Stimulated activated naive CD8-positive, alpha-beta T cell treated with anti-CD3 and anti-CD28 coated beads, Interleukin-15, Interleukin-2, amounts not matched to agents 100 ng/mL and 50 ng/mL, for 24 hours (primary cell): ENCODE data around the gene TIMELESS.
"Not testable (repeated sequence)": the region's sequence is repeated elsewhere in the genome, so short reads cannot be mapped to it uniquely, and the experiment has no call there.

Experiments
- H3K27ac Mint-ChIP-seq: one replicate; pipeline ENCODE4 v1.8.0; 2021; ENCODE audit warnings: mild to moderate bottlenecking, mixed read lengths
- H3K27me3 Mint-ChIP-seq: one replicate; pipeline ENCODE4 v1.8.0; 2021; ENCODE audit warnings: mixed read lengths
- H3K36me3 Mint-ChIP-seq: one replicate; pipeline ENCODE4 v1.8.0; 2021; ENCODE audit warnings: low read depth, mixed read lengths
- H3K4me1 Mint-ChIP-seq: one replicate; pipeline ENCODE4 v1.8.0; 2021; ENCODE audit warnings: low read depth, mixed read lengths
- H3K4me3 Mint-ChIP-seq: one replicate; pipeline ENCODE4 v1.8.0; 2021; ENCODE audit warnings: mild to moderate bottlenecking, mixed read lengths
- H3K9me3 Mint-ChIP-seq: one replicate; pipeline ENCODE4 v1.8.0; 2021; ENCODE audit warnings: mixed read lengths

TIMELESS gene

DNA sequence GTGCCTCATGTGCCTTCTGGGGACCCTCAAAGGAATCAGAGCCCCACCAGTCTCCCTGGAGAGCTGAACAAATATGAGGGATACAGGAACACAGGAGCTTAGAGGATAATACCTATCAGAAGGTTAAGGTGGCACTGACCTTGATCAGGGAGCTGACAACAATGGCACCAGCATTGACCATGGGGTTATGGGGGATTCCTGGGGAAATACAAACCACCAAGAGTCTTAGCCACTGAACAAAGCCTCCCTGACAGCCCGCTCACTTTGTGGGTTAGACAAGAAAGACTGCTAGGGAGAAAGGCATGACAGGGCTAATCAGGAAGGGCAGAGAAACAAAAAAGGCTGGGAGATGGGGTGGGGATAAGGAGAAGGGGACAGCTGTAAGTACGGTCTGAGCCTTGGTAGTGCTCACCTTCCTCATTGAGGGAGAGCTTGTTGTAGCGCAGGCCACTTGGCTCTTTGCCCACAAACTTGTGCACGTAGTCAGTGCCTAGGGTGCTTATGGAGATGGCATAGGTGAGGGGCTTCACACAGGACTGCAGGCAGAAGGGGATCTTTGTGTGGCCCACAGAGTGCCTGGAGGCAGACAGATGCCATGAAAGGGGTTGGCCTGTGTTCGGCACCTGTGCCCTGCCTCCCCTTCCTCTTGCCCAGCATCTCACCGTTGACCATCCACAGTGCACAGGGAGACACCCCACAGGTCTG is 28.4 kb upstream of the TIMELESS start:
- peaks cover 11% of the 10 kb centered on the region for H3K4me1 Mint-ChIP-seq
- no peak overlapping the region for H3K27ac Mint-ChIP-seq
- H3K36me3 Mint-ChIP-seq = peaks cover 8% of the 10 kb centered on the region

DNA sequence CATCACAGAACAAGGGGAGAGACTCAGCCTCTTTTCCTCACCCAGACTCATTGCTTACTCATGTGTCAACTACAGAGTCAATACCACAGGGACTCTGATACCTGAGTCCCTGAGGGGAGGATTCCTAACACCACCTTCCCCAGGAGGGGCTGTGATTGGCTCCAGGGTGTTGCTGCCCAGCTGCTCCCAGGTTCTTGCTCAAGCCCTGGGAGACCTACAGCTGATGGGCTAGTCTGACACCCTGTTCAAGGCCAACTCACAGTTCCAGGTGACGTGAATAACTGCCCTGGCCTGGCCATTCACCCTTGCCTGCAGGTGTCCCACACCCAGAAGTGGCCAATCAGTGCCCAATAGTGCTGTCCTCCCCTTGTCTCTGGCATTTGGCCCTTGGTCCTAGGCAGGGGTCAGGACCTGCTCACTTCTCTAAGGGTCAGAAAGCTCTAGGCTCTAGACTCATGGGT is 27.8 kb upstream of the TIMELESS start:
- Mint-ChIP-seq H3K27ac (no peak overlapping the region), H3K4me1 (peaks cover 11% of the 10 kb centered on the region), H3K27me3 (no peaks in the 10 kb centered on the region), H3K9me3 (no peaks in the 10 kb centered on the region), H3K4me3 (no peak overlapping the region), H3K36me3 (peaks cover 10% of the 10 kb centered on the region)

More for the DNA sequence above, 28.4 kb upstream of the TIMELESS start:
- Mint-ChIP-seq H3K9me3 (no peaks in the 10 kb centered on the region), H3K4me3 (no peak overlapping the region), H3K27me3 (no peaks in the 10 kb centered on the region)

DNA sequence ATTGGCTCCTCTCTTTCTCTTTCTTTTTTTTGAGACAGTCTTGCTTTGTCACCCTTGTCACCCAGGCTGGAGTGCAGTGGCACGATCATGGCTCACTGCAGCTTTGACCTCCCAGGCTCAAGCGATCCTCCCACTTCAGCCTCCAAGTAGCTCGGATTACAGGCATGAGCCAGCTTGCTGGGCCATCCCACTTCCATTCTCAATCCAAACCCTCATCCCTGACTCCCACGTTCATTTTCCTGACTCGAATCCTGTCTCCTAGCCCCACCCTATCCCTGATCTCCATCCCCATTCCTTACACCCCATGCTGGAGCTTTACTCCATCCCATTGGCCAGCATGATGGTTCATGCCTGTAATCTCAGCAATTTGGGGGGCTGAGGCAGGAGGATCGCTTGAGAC is 26.9 kb upstream of the TIMELESS start:
- Mint-ChIP-seq H3K27ac (no peak overlapping the region), H3K9me3 (no peaks in the 10 kb centered on the region), H3K27me3 (no peaks in the 10 kb centered on the region), H3K36me3 (peaks cover 15% of the 10 kb centered on the region), H3K4me1 (peaks cover 16% of the 10 kb centered on the region), H3K4me3 (no peak overlapping the region)

DNA sequence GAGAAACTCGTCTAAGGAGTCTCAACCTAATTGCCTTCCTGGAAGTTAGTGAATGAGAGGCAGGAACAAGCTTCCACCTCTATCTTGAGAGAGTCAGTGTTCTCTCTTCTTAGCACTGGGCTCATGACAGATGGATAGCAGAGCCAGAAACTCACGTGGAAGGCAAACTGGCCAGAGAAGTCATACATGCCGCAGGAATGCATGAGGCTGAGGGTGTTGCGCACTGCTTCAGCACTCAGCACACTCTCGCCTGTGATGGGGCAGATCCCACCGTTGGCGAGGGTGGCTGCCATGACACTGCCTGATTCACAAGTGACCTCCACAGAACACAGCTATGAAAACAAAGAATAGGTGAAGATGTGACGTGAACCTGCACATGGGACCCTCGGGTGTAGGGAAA is 25.2 kb upstream of the TIMELESS start:
- Mint-ChIP-seq H3K27ac (no peak overlapping the region), H3K27me3 (no peaks in the 10 kb centered on the region), H3K4me3 (no peak overlapping the region), H3K36me3 (peaks cover 31% of the 10 kb centered on the region), H3K4me1 (peaks cover 23% of the 10 kb centered on the region), H3K9me3 (no peaks in the 10 kb centered on the region)

DNA sequence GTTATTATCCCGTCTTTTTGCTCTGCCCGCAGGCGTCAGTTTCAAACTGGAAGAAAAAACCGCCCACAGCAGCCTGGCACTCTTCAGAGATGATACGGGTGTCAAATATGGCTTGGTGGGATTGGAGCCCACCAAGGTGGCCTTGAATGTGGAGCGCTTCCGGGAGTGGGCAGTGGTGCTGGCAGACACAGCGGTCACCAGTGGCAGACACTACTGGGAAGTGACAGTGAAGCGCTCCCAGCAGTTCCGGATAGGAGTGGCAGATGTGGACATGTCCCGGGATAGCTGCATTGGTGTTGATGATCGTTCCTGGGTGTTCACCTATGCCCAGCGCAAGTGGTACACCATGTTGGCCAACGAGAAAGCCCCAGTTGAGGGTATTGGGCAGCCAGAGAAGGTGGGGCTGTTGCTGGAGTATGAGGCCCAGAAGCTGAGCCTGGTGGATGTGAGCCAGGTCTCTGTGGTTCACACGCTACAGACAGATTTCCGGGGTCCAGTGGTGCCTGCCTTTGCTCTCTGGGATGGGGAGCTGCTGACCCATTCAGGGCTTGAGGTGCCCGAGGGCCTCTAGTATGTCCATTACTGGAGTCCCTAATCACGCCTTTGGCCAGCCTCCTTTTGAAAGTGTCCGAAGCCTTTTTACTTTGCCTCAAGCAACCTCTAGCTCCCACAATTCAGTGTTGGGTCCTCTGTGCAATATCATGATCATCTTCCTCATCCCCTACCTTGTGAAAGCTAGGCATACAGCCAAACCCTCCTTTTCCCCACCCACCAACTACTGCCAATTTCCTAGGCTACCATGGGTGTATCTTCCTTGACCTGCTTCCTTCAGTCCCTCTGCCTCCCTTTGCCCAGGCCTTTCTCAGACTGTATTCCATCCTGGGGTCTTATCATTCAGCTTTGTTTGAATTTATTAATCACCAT is 20.0 kb upstream of the TIMELESS start:
- Mint-ChIP-seq H3K4me3 (peak overlapping the region; percentile 98), H3K27me3 (no peaks in the 10 kb centered on the region), H3K27ac (peak overlapping the region; percentile 100), H3K9me3 (no peaks in the 10 kb centered on the region), H3K4me1 (peaks cover 40% of the 10 kb centered on the region), H3K36me3 (peaks cover 35% of the 10 kb centered on the region)

- Mint-ChIP-seq H3K4me1 (peaks cover 42% of the 10 kb centered on the region), H3K27me3 (no peaks in the 10 kb centered on the region), H3K4me3 (peak within 1 kb of the TSS; percentile 98), H3K36me3 (peaks cover 30% of the 10 kb centered on the region), H3K27ac (peak within 1 kb of the TSS; percentile 100), H3K9me3 (no peaks in the 10 kb centered on the region)
Observed at GRCh38 chr12:56468216-56469006, 19.2 kb upstream of the TIMELESS start, which contains the start of gene SPRYD4. Gene SPRYD4, plus strand, starts transcription at chr12:56468578. Its CDS starts 14 bp downstream, at chr12:56468592.

- Mint-ChIP-seq H3K27ac (no peak overlapping the region), H3K4me3 (no peak overlapping the region), H3K36me3 (no peaks in the 10 kb centered on the region), H3K27me3 (no peaks in the 10 kb centered on the region), H3K4me1 (peaks cover 9% of the 10 kb centered on the region), H3K9me3 (no peaks in the 10 kb centered on the region)
Observed at GRCh38 chr12:56462565-56462964, 13.3 kb upstream of the TIMELESS start.

DNA sequence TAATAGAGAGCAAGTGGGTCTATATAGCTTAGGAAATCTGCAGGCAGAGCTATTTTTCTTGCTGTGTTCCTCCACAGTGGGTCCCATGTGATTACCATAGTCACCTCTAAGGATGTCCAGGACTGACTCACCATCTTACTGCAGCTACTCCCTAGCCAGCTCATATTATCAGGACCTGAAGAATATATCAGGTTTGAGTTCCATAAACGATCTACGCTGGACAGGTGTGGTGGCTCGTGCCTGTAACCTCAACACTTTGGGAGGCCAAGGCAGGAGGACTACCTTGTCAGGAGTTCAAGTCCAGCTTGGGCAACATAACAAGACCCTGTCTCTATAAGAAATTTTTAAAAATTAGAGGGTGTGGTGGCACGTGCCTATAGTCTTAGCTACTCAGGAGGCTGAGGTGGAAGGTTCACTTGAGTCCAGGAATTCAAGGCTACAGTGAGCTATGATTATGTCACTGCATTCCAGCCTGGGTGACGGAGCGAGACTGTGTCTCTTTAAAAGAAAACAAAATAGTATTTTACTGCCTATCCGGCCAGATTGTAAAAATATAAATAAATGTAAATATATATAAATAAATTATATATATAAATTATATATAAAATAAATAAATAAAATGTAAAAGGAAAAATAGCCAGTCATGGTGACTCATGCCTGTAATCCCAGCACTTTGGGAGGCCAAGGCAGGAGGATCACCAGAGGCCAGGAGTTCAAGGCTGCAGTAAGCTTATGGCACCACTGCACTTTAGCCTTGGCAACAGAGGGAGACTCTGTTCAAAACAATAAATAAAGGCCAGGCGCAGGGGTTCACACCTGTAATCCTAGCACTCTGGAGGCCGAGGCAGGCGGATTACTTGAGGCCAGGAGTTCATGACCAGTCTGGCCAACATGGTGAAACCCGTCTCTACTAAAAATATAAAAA is 12.3 kb upstream of the TIMELESS start:
- no peaks in the 10 kb centered on the region for H3K9me3 Mint-ChIP-seq
- H3K36me3 Mint-ChIP-seq = no peaks in the 10 kb centered on the region
- H3K27ac Mint-ChIP-seq = no peak overlapping the region
- H3K27me3 Mint-ChIP-seq = no peaks in the 10 kb centered on the region
- no peak overlapping the region for H3K4me3 Mint-ChIP-seq
- peaks cover 5% of the 10 kb centered on the region for H3K4me1 Mint-ChIP-seq

DNA sequence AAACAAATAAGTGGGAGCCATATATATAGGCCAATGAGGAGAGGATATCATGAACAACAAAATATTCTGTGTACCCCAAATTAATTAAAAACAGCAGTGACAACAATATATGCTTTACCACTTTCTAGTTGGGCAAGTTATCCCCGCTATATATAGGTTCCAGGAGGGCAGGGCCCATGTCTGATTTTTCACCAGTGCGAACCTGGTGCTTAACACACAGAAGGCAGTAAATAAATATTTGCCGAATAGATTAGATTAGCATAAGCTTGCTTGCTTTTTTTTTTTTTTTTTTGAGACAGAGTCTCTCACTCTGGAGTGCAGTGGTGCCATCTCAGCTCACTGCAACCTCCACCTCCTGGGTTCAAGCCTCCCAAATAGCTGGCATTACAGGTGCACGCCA is 8.6 kb upstream of the TIMELESS start:
- H3K9me3 Mint-ChIP-seq = no peaks in the 10 kb centered on the region
- H3K4me3 Mint-ChIP-seq = no peak overlapping the region
- no peaks in the 10 kb centered on the region for H3K36me3 Mint-ChIP-seq

DNA sequence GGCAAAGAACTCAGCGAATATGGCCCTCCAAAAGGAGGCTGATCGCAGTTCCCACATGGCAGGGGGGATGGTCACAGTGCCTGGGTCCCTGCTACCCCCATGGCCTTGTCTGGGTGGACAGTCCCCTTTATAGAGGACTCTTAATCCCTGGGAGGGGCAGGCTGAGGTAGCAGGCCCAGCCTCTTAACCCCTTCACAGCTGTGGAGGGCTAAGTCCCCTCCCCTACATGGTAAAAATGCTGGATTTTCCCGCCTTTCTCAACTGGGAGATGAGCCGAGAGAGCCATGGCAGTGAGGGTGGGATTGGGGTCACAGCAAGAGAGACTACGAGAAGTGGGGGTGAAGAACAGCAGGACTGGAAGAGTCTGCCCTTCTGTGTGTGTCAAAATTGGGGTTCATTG is 5.3 kb upstream of the TIMELESS start, which contains the start of gene MIP:
Gene MIP (minus strand): TSS at position 101 of the 400 bp plus-strand sequence. CDS start 44 bp downstream, at position 57.
- Mint-ChIP-seq H3K9me3 (no peaks in the 10 kb centered on the region), H3K4me3 (no peak within 1 kb of the TSS), H3K36me3 (no peaks in the 10 kb centered on the region), H3K27me3 (no peaks in the 10 kb centered on the region), H3K27ac (no peak within 1 kb of the TSS), H3K4me1 (peaks cover 6% of the 10 kb centered on the region)

More for the DNA sequence above, 8.6 kb upstream of the TIMELESS start:
- no peak overlapping the region for H3K27ac Mint-ChIP-seq
- no peaks in the 10 kb centered on the region for H3K27me3 Mint-ChIP-seq
- no peaks in the 10 kb centered on the region for H3K4me1 Mint-ChIP-seq

GRCh38 chr12:56451147-56451546 is 1.9 kb upstream of the TIMELESS start:
- Mint-ChIP-seq H3K27me3 (no peaks in the 10 kb centered on the region), H3K9me3 (no peaks in the 10 kb centered on the region), H3K27ac (peak overlapping the region; percentile 29), H3K4me1 (peaks cover 18% of the 10 kb centered on the region), H3K36me3 (peaks cover 9% of the 10 kb centered on the region), H3K4me3 (no peak overlapping the region)

DNA sequence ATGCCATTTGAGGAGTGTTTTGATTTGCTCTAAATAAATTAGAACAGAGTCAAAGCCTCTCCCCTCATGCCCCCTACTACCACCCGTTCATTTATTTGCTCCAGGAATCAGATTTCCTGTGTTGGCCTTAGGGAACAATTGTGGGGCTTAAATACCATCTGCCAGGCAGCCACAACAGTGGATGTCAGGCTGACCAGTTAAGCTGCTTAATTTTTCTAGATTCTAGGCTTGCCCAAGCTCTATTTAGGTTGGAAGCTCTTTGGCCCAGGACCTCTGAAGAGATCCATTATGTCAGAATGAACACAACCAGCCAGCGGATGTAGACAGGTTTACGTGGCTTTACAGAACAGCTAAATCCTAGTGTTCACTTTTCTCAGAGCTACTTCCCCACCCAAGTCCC is 1.0 kb upstream of the TIMELESS start:
- no peak overlapping the region for H3K27ac Mint-ChIP-seq

DNA sequence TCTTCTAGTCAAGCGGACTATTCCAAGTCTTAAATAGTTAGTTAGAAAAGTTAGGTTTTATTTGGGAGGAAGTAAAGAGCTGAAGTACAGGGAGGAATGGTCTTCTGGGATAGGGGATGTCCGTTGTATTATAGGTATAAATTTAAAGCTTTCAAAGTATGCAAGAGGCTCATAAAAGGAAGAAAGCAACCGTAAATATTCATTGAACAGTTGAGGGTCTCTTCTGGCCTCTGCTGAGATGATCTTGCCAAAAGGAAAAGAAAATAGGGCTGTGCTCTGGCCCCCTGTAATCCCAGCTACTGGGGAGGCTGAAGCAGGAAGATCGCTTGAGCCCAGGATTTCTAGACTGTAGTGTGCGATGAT is 377 bp upstream of the TIMELESS start:
- peaks cover 13% of the 10 kb centered on the region for H3K36me3 Mint-ChIP-seq
- H3K9me3 Mint-ChIP-seq = no peaks in the 10 kb centered on the region
- no peaks in the 10 kb centered on the region for H3K27me3 Mint-ChIP-seq
- peak overlapping the region; percentile 90 for H3K4me3 Mint-ChIP-seq
- H3K4me1 Mint-ChIP-seq = peaks cover 18% of the 10 kb centered on the region
- H3K27ac Mint-ChIP-seq = peak overlapping the region; percentile 94

More for the DNA sequence above, 1.0 kb upstream of the TIMELESS start:
- H3K36me3 Mint-ChIP-seq = peaks cover 9% of the 10 kb centered on the region
- no peaks in the 10 kb centered on the region for H3K27me3 Mint-ChIP-seq
- H3K4me3 Mint-ChIP-seq = peak overlapping the region; percentile 90
- H3K4me1 Mint-ChIP-seq = peaks cover 18% of the 10 kb centered on the region
- H3K9me3 Mint-ChIP-seq = no peaks in the 10 kb centered on the region

GRCh38 chr12:56443208-56443607 is 6.0 kb downstream of the TIMELESS start:
- not testable (repeated sequence) for H3K4me1 Mint-ChIP-seq, H3K27ac Mint-ChIP-seq, H3K4me3 Mint-ChIP-seq, H3K9me3 Mint-ChIP-seq, H3K27me3 Mint-ChIP-seq
- peaks cover 48% of the 10 kb centered on the region for H3K36me3 Mint-ChIP-seq
